Measurements from ENCODE around the gene ARAP2. TPM values are rescaled to one million over a fixed set of nuclear protein-coding genes. Genes with fewer than 3 reads are reported as not detected.

ARAP2 gene
- total and polyA plus RNA-seq, 2 of the 13 experiments (the other 11 are each of a cell fraction or from before 2014, with no cell fraction given), result 0.37 to 1.4 TPM

DNA sequence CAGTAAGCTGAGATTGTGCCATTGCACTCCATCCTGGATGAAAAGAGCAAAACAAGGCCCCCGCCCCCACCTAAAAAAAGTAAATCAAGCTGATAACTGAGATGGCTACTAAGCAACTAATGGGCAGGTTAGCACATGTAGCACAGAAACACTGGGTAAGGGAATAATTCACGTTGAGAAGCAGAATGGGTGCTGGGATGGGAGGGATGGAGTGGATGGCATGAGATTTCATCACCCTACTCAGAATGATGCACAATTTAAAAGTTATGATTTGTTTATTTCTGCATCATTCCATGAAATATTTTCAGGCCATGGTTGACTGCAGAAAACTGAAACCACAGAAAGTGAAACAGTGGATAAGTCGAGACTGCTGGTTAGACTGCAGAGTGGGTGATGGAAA lies 224.0 kb downstream of the ARAP2 start:
- H3K9me3 ChIP-seq (ENCODE audit: low read length), result no peaks in the 10 kb centered on the region
- no peaks in the 10 kb centered on the region for H3K79me2 ChIP-seq (ENCODE audit: insufficient read depth, low read length)
- FAIRE-seq, result no peak
- POLR2A ChIA-PET, result no interaction called here
- no peaks in the 10 kb centered on the region for H3K36me3 ChIP-seq (replicated peaks in 1 of 2; ENCODE audit: control insufficient read depth in 1 of 2, insufficient read depth in 2 of 2, low read length in 2 of 2)
- no peak overlapping the region for H2AFZ ChIP-seq (ENCODE audit: low read length)
- H3K4me3 ChIP-seq (replicated peaks in 1 of 3; ENCODE audit: insufficient read depth in 1 of 3, low read depth in 2 of 3, low read length in 3 of 3), result no peak overlapping the region
- DNase-seq (ENCODE audit: low spot score), result no peak
- no peak overlapping the region for H3K27ac ChIP-seq (ENCODE audit: extremely low read length, insufficient read depth, low read length)
- H3K4me1 ChIP-seq (ENCODE audit: insufficient read depth, low read length), result no peaks in the 10 kb centered on the region
- CTCF ChIA-PET (ENCODE audit: low intra/inter-chr PET ratio, low total read pairs), result no interaction called here
- intact Hi-C loops (cut with micrococcal nuclease; ENCODE audit: unreplicated experiment) (no loop called here), in situ Hi-C loops (cut with HindIII; ENCODE audit: extremely low pct_ligation_motif_present, low pct_unique_long_range_greater_than_20kb) (no loop called here)
- WGBS (ENCODE audit: low lambda C conversion rate), result 7% methylated on average over 3 of the region's 3 CpGs
- TF ChIP-seq YY1 (IDR thresholded peaks at IDR 0.05; ENCODE audit: insufficient read depth, insufficient replicate concordance, low read depth, low read length), result no peak
- no peak for TF ChIP-seq BCL6 (CRISPR knock-in tag; IDR thresholded peaks at IDR 0.05)
- no peak for TF ChIP-seq ESRRA (CRISPR knock-in tag; IDR thresholded peaks at IDR 0.05; ENCODE audit: low read depth)
- H3K27me3 ChIP-seq (ENCODE audit: control insufficient read depth in 1 of 2, insufficient read depth in 2 of 2, low read length in 2 of 2), result no peaks in the 10 kb centered on the region
- H4K20me1 ChIP-seq (ENCODE audit: insufficient read depth, low read length), result no peaks in the 10 kb centered on the region
- ATAC-seq, result no peak
- BruUV-seq (replicated peaks), result no TSS peak
- no peak overlapping the region for H3K9ac ChIP-seq (ENCODE audit: insufficient read depth, low read depth, low read length)
- no peak overlapping the region for H3K4me2 ChIP-seq (ENCODE audit: low read depth, low read length)

Other genes with a start within 250 kb of the ARAP2 start
- not detected in 2 replicates for gene DTHD1, start 37.1 kb upstream of the ARAP2 start, total RNA-seq (2016; rRNA removed; fragmentation: Illumina TruSeq; extraction: Trizol)
- not detected in 2 replicates for gene DTHD1, start 37.1 kb upstream of the ARAP2 start, polyA plus RNA-seq (2011; rRNA removed)